ENCODE data around the gene LRRC8E.
A peak's percentile ranks its signal among the peaks of the same experiment; 100 is the strongest.

LRRC8E gene

GRCh38 chr19:7910321-7911161, 22.2 kb downstream of the LRRC8E start:
- peaks cover 4% of the 10 kb centered on the region for H3K4me1 Mint-ChIP-seq
- no peak for TF ChIP-seq CTCF (IDR thresholded peaks at IDR 0.05; ENCODE audit: unreplicated experiment in 3 of 3)
- no peaks in the 10 kb centered on the region for H3K9me3 Mint-ChIP-seq
- no peak overlapping the region for H3K4me3 Mint-ChIP-seq
- peaks cover 13% of the 10 kb centered on the region for H3K36me3 Mint-ChIP-seq (ENCODE audit: low read depth)
- H3K27ac Mint-ChIP-seq, result no peak overlapping the region
- H3K27me3 Mint-ChIP-seq (ENCODE audit: low read depth), result peaks cover 21% of the 10 kb centered on the region

- Mint-ChIP-seq H3K36me3 (ENCODE audit: low read depth) (peaks cover 13% of the 10 kb centered on the region), H3K9me3 (no peaks in the 10 kb centered on the region), H3K4me3 (no peak overlapping the region)
Measured at GRCh38 chr19:7911508-7912143, 23.3 kb downstream of the LRRC8E start.

GRCh38 chr19:7912144-7912696, 23.9 kb downstream of the LRRC8E start:
- Mint-ChIP-seq H3K27ac (no peak overlapping the region), H3K9me3 (no peaks in the 10 kb centered on the region), H3K27me3 (ENCODE audit: low read depth) (peaks cover 34% of the 10 kb centered on the region), H3K4me3 (no peak overlapping the region), H3K36me3 (ENCODE audit: low read depth) (peaks cover 13% of the 10 kb centered on the region), H3K4me1 (peaks cover 4% of the 10 kb centered on the region)
- TF ChIP-seq CTCF (IDR thresholded peaks at IDR 0.05; ENCODE audit: unreplicated experiment in 3 of 3), result no peak

More at GRCh38 chr19:7911508-7912143, 23.3 kb downstream of the LRRC8E start:
- Mint-ChIP-seq H3K27ac (no peak overlapping the region), H3K4me1 (no peaks in the 10 kb centered on the region), H3K27me3 (ENCODE audit: low read depth) (peaks cover 28% of the 10 kb centered on the region)
- TF ChIP-seq CTCF (IDR thresholded peaks at IDR 0.05; ENCODE audit: unreplicated experiment in 3 of 3), result no peak

- H3K4me3 Mint-ChIP-seq, result peak overlapping the region in 1 of 3 experiments; percentile 7
- no peak overlapping the region for H3K27ac Mint-ChIP-seq
- H3K27me3 Mint-ChIP-seq (ENCODE audit: low read depth), result peaks cover 38% of the 10 kb centered on the region
- H3K36me3 Mint-ChIP-seq (ENCODE audit: low read depth), result peaks cover 13% of the 10 kb centered on the region
- H3K4me1 Mint-ChIP-seq, result peaks cover 4% of the 10 kb centered on the region
- TF ChIP-seq CTCF (IDR thresholded peaks at IDR 0.05; ENCODE audit: unreplicated experiment in 3 of 3), result no peak
- no peaks in the 10 kb centered on the region for H3K9me3 Mint-ChIP-seq
Measured at GRCh38 chr19:7912697-7913564, 24.6 kb downstream of the LRRC8E start.

- no peak overlapping the region for H3K27ac Mint-ChIP-seq
- TF ChIP-seq CTCF (IDR thresholded peaks at IDR 0.05; ENCODE audit: unreplicated experiment in 3 of 3), result no peak
- H3K9me3 Mint-ChIP-seq, result no peaks in the 10 kb centered on the region
- peaks cover 4% of the 10 kb centered on the region for H3K4me1 Mint-ChIP-seq
- H3K4me3 Mint-ChIP-seq, result no peak overlapping the region
- peaks cover 45% of the 10 kb centered on the region for H3K27me3 Mint-ChIP-seq (ENCODE audit: low read depth)
- peaks cover 13% of the 10 kb centered on the region for H3K36me3 Mint-ChIP-seq (ENCODE audit: low read depth)
Measured at GRCh38 chr19:7913652-7914051, 25.3 kb downstream of the LRRC8E start.

All from nephron (organoid).